Nephron progenitor cell (in vitro differentiated cells): ENCODE results near the gene STX1B.

Experiments
- DNase-seq: peaks from one replicate; pipeline ENCODE4 v3.0.0; 2021
- H3K27ac Mint-ChIP-seq: 2 replicates; pipeline ENCODE4 v1.8.0; 2021; ENCODE audit warnings: mild to moderate bottlenecking, moderate library complexity, mixed read lengths
- H3K27me3 Mint-ChIP-seq: 2 replicates; pipeline ENCODE4 v1.8.0; 2021; ENCODE audit warnings: mild to moderate bottlenecking, low read depth, mixed read lengths; ENCODE audit not compliant: poor library complexity
- H3K36me3 Mint-ChIP-seq: 2 replicates; pipeline ENCODE4 v1.8.0; 2021; ENCODE audit warnings: low read depth, mixed read lengths
- H3K4me1 Mint-ChIP-seq: 2 replicates; pipeline ENCODE4 v1.8.0; 2021; ENCODE audit warnings: mixed read lengths
- H3K4me3 Mint-ChIP-seq: 2 replicates; pipeline ENCODE4 v1.8.0; 2021; ENCODE audit warnings: mild to moderate bottlenecking, moderate library complexity, mixed read lengths
- H3K9me3 Mint-ChIP-seq: 2 replicates; pipeline ENCODE4 v1.8.0; 2021; ENCODE audit warnings: mild to moderate bottlenecking, moderate library complexity, mixed read lengths
- CTCF ChIP-seq: fragments of 200-600 bp; sonication (generic); IDR thresholded peaks from 2 replicates; pipeline ENCODE4 v1.5.0; 2021; ENCODE audit warnings: antibody characterized with exemption

STX1B gene

GRCh38 chr16:30980434-30980833 is 30.0 kb downstream of the STX1B start:
- H3K36me3 Mint-ChIP-seq = peaks cover 32% of the 10 kb centered on the region
- no peaks in the 10 kb centered on the region for H3K9me3 Mint-ChIP-seq
- peaks cover 3% of the 10 kb centered on the region for H3K27me3 Mint-ChIP-seq
- peaks cover 4% of the 10 kb centered on the region for H3K4me1 Mint-ChIP-seq
- no peak overlapping the region for H3K4me3 Mint-ChIP-seq
- no peak for TF ChIP-seq CTCF
- no peak overlapping the region for H3K27ac Mint-ChIP-seq
- no peak for DNase-seq

DNA sequence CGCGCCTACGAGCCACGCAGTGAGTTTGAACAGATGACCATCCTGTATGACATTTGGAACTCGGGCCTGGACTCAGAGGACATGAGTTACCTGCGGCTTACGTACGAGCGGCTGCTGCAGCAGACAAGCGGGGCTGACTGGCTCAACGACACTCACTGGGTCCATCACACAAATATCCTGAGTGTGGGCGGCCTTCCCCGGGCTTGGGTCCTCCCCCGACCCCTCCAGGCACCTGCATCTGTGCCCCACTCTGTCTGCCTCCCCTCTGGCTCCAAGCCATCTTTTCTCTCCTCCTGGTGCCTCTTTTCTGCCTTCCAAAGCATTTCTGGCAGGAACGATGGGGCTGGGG is 30.4 kb downstream of the STX1B start:
- no peak for DNase-seq
- no peaks in the 10 kb centered on the region for H3K9me3 Mint-ChIP-seq
- peaks cover 32% of the 10 kb centered on the region for H3K36me3 Mint-ChIP-seq
- peaks cover 3% of the 10 kb centered on the region for H3K27me3 Mint-ChIP-seq
- H3K27ac Mint-ChIP-seq = no peak overlapping the region
- H3K4me3 Mint-ChIP-seq = no peak overlapping the region
- no peaks in the 10 kb centered on the region for H3K4me1 Mint-ChIP-seq
- TF ChIP-seq CTCF = no peak

DNA sequence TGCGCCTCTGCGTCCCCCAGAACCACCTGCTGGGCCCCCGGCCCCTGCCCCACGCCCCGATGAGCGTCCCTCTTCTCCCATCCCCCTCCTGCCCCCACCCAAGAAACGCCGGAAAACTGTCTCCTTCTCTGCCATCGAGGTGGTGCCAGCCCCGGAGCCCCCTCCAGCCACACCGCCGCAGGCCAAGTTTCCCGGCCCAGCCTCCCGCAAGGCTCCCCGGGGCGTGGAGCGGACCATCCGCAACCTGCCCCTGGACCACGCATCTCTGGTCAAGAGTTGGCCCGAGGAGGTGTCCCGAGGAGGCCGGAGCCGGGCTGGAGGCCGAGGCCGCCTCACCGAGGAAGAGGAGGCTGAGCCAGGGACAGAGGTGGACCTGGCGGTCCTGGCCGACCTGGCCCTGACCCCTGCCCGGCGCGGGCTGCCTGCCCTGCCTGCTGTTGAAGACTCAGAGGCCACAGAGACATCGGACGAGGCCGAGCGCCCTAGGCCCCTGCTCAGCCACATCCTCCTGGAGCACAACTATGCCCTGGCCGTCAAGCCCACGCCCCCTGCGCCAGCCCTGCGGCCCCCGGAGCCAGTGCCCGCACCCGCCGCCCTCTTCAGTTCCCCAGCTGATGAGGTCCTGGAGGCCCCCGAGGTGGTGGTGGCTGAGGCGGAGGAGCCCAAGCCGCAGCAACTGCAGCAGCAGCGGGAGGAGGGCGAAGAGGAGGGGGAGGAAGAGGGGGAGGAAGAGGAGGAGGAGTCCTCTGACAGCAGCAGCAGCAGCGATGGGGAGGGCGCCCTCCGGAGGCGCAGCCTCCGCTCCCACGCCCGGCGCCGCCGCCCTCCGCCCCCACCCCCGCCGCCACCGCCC is 31.0 kb downstream of the STX1B start:
- H3K36me3 Mint-ChIP-seq = peaks cover 35% of the 10 kb centered on the region
- no peak overlapping the region for H3K27ac Mint-ChIP-seq
- no peaks in the 10 kb centered on the region for H3K9me3 Mint-ChIP-seq
- DNase-seq = no peak
- H3K4me3 Mint-ChIP-seq = no peak overlapping the region
- no peak for TF ChIP-seq CTCF
- H3K4me1 Mint-ChIP-seq = no peaks in the 10 kb centered on the region
- H3K27me3 Mint-ChIP-seq = peaks cover 3% of the 10 kb centered on the region

GRCh38 chr16:30977502-30977901 is 32.9 kb downstream of the STX1B start:
- H3K4me1 Mint-ChIP-seq = no peaks in the 10 kb centered on the region
- DNase-seq = no peak
- H3K27ac Mint-ChIP-seq = peak overlapping the region; percentile 68
- no peak overlapping the region for H3K4me3 Mint-ChIP-seq
- peak; percentile 23 for TF ChIP-seq CTCF
- H3K27me3 Mint-ChIP-seq = peaks cover 4% of the 10 kb centered on the region
- H3K9me3 Mint-ChIP-seq = no peaks in the 10 kb centered on the region
- H3K36me3 Mint-ChIP-seq = peaks cover 53% of the 10 kb centered on the region

GRCh38 chr16:30976486-30976885 is 34.0 kb downstream of the STX1B start:
- H3K4me3 Mint-ChIP-seq = no peak overlapping the region
- peak overlapping the region; percentile 57 for H3K27ac Mint-ChIP-seq
- DNase-seq = no peak
- H3K9me3 Mint-ChIP-seq = no peaks in the 10 kb centered on the region
- no peak for TF ChIP-seq CTCF
- H3K27me3 Mint-ChIP-seq = peaks cover 5% of the 10 kb centered on the region
- peaks cover 56% of the 10 kb centered on the region for H3K36me3 Mint-ChIP-seq
- no peaks in the 10 kb centered on the region for H3K4me1 Mint-ChIP-seq

- no peaks in the 10 kb centered on the region for H3K9me3 Mint-ChIP-seq
- DNase-seq = no peak
- H3K4me3 Mint-ChIP-seq = no peak overlapping the region
- peaks cover 69% of the 10 kb centered on the region for H3K36me3 Mint-ChIP-seq
- TF ChIP-seq CTCF = no peak
- H3K4me1 Mint-ChIP-seq = no peaks in the 10 kb centered on the region
- peaks cover 2% of the 10 kb centered on the region for H3K27me3 Mint-ChIP-seq
- no peak overlapping the region for H3K27ac Mint-ChIP-seq
Observed at GRCh38 chr16:30974348-30974747, 36.1 kb downstream of the STX1B start.
